SJSA1 (cell line): ENCODE measurements around the gene LDAH. TPM values are rescaled to one million over a fixed set of nuclear protein-coding genes. Genes with fewer than 3 reads are reported as not detected.

Source experiments
- DNase-seq, 2 experiments: peaks; one replicate each; pipeline ENCODE4 v3.0.0-alpha.2; 2015 to 2020; ENCODE audit warnings: low spot score in 2 of 2, low read depth in 1 of 2
- H3K27ac ChIP-seq: fragments of 250-450 bp; sonication (Bioruptor Pico); 2 replicates; pipeline ENCODE4 v1.5.1; 2020; ENCODE audit warnings: mild to moderate bottlenecking, moderate library complexity
- H3K27me3 ChIP-seq: fragments of 250-450 bp; sonication (Bioruptor Pico); replicated peaks from 2 replicates; pipeline ENCODE4 v1.5.1; 2020; ENCODE audit warnings: mild to moderate bottlenecking, moderate library complexity
- H3K36me3 ChIP-seq: fragments of 250-450 bp; sonication (Bioruptor Pico); 2 replicates; pipeline ENCODE4 v1.5.1; 2020; ENCODE audit warnings: mild to moderate bottlenecking
- H3K4me1 ChIP-seq: fragments of 250-450 bp; sonication (Bioruptor Pico); replicated peaks from 2 replicates; pipeline ENCODE4 v1.6.1; 2021; ENCODE audit warnings: mild to moderate bottlenecking
- H3K4me3 ChIP-seq: fragments of 250-450 bp; sonication (Bioruptor Pico); 2 replicates; pipeline ENCODE4 v1.5.1; 2020; ENCODE audit warnings: mild to moderate bottlenecking
- H3K9me3 ChIP-seq: fragments of 250-450 bp; sonication (Bioruptor Pico); replicated peaks from 2 replicates; pipeline ENCODE4 v1.5.1; 2020; ENCODE audit warnings: mild to moderate bottlenecking
- total RNA-seq: library from RNA; depleted of rRNA; stranded (reverse); fragments of >200 nt; shearing (Covaris generic); gene quantifications from 2 replicates; pipeline ENCODE4 v1.2.3, GENCODE V29; 2014

LDAH gene
- total RNA-seq, 1 experiment from 2014 or later: 28.2 TPM

DNA sequence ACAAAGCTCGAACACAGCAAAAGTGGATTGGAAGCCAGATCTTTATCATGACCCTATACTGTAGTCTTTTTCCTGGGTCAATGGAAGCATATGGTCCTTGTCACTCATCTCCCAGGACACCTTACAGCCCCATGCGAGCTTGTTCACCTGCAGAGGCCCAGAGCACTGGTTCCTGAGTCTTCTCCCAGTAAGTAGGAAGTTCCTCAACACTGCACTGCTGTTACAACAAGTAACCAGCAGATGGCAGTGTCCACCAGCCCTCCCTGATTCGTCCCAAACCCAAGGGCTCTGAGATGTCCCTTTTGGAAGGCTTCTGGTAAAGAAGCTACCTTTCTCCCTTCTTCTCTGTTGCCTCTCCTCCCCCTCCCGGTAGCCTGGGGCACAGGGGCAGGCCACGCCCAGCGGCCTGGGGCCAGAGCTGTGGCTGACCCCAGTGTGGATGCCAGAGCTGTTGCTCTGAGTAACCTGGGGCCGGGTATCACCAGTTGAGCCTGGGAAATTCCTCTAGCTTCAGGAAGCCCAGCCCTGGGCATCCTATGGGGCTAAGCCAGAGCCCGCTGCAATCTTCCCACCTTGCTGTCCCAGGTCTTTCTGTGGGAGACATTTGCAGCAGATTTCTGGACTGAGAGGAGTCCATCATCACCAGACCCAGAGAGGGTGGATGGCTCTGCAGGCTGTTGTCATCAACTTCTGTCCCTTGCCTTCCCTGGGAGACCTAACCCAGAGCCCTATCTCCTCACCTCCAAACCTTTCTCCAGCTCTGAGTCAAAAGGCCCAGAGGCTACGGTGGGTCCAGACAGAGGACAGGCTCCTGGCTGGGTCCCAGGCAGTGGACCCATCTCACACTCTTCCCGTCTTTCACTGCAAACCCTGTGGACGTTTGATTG is 161.2 kb downstream of the LDAH start:
- H3K27me3 ChIP-seq: peaks cover 61% of the 10 kb centered on the region
- no peak overlapping the region for H3K27ac ChIP-seq
- H3K36me3 ChIP-seq: no peaks in the 10 kb centered on the region
- peak in 1 of 2 experiments; percentile 70 for DNase-seq
- no peak overlapping the region for H3K4me3 ChIP-seq
- H3K9me3 ChIP-seq: no peaks in the 10 kb centered on the region; the same call in 1 of the 2 replicates
- peaks cover 9% of the 10 kb centered on the region for H3K4me1 ChIP-seq

DNA sequence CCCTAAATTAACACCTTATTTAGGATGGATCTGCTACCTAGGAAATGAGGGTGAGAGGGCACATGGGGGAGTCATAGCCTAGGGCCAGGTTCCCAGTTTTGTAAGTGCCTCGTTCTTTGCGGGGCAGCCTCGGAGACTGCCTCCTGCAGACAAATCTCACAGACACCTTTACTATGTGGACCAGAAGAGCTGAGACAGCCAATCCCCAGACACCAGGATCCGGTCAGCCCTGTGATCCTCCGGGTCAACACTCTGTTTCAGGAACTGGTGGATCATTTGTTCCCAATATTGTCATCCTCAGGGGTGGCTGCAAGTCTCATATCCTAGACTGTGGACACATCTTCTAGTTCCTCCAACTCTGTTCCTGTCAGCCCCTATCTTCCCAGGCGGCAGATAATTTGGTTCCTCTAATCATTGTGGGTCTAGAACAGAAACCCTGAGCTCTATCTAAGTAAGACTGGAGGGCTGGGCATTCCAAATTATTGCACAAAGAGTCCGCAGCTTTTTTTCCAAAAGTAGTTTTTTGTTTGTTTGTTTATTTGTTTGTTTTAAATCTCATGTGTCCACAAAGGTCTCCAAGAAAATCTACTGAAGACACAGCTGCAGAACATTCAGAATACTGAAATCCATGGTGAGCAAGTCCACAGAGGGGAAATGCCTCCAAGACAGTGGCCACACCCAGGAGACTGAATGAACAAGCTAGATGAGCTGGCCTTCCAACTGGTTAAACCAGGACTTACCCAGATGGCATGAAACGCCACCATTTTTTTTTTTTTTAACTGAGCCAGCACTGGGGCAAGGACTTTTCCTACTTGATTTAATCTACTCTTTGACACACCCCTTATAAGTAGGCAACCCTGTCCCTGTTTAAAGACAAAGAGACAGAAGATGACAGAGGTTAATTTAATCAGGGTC is 162.1 kb downstream of the LDAH start:
- Histone ChIP-seq H3K9me3 (no peaks in the 10 kb centered on the region), H3K4me1 (no peaks in the 10 kb centered on the region; the same call in 1 of the 2 replicates), H3K4me3 (no peak overlapping the region), H3K27me3 (peaks cover 52% of the 10 kb centered on the region), H3K36me3 (no peaks in the 10 kb centered on the region), H3K27ac (no peak overlapping the region)
- no peak for DNase-seq

DNA sequence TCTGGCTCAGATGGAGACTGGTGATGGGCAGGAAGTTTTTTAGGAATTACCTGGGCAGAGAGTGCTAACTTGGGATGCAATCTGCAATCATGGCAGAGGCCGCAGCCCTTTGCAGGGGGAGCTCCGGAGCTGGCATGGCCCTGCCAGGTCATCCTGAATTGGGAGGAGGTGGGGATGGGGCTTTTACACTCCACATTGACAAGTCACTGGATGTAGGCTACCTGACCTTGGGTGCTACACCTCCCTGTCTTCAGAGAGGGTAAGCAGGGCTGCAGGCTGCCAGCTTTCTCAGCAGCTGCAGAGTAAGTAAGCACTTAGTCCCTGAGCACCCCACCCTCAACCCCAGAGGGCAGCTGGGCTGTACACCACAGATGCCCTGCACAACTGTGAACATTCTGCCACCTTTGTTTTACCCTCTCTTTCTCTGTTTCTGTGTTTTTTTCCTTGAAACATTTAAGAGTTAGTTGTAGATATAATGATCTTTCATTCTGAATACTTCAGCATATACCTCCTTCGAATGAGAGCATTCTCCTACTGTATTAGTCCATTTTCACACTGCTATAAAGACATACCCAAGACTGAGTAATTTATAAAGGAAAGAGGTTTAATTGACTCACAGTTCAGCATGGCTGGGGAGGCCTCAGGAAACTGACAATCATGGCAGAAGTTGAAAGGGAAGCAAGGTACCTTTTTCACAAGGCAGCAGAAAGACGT is 165.2 kb downstream of the LDAH start:
- no peak for DNase-seq
- Histone ChIP-seq H3K4me1 (no peaks in the 10 kb centered on the region), H3K27me3 (peaks cover 27% of the 10 kb centered on the region; the same call in 1 of the 2 replicates), H3K4me3 (no peak overlapping the region), H3K9me3 (no peaks in the 10 kb centered on the region), H3K36me3 (no peaks in the 10 kb centered on the region), H3K27ac (no peak overlapping the region)

DNA sequence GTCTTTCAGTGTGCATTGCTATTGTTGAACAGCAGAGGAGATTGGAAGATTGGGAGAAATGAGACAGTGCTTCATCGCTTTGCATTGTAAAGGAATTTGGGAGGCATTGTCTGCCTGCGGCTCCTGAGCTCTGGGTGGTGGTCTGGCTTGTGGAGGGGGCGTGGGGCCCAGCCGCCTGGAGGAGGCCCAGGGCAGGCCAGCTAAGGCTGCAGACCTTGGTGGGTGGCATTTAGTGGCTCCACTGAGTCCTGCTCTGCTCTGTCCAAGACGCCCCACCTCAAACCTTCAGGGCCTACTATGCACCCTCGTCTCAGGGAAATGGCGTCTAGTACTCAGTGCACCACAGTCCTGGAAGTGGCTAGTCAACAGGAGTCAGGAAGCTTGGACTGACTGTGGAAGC is 166.3 kb downstream of the LDAH start:
- Histone ChIP-seq H3K4me3 (no peak overlapping the region), H3K27ac (no peak overlapping the region), H3K27me3 (peaks cover 16% of the 10 kb centered on the region; the same call in 1 of the 2 replicates), H3K9me3 (no peaks in the 10 kb centered on the region), H3K36me3 (no peaks in the 10 kb centered on the region), H3K4me1 (peaks cover under 1% of the 10 kb centered on the region)
- no peak for DNase-seq

DNA sequence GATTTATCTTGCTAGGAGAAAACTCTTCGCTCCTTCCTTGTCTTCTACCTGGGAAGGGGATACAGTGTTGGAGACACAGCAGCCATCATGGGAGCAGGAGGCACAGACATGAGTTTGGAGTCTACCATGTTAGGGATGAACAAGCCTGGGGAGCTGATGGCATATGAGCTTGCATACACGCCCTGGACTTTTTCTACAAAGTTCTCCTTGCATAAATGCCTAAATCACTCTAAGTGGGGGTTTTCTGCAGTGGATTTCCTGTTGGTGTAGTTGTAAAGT is 168.4 kb downstream of the LDAH start:
- Histone ChIP-seq H3K4me3 (no peak overlapping the region), H3K27ac (no peak overlapping the region), H3K4me1 (peaks cover 13% of the 10 kb centered on the region), H3K36me3 (peaks cover 3% of the 10 kb centered on the region), H3K9me3 (no peaks in the 10 kb centered on the region), H3K27me3 (peaks cover 8% of the 10 kb centered on the region; the same call in 1 of the 2 replicates)
- DNase-seq: no peak

DNA sequence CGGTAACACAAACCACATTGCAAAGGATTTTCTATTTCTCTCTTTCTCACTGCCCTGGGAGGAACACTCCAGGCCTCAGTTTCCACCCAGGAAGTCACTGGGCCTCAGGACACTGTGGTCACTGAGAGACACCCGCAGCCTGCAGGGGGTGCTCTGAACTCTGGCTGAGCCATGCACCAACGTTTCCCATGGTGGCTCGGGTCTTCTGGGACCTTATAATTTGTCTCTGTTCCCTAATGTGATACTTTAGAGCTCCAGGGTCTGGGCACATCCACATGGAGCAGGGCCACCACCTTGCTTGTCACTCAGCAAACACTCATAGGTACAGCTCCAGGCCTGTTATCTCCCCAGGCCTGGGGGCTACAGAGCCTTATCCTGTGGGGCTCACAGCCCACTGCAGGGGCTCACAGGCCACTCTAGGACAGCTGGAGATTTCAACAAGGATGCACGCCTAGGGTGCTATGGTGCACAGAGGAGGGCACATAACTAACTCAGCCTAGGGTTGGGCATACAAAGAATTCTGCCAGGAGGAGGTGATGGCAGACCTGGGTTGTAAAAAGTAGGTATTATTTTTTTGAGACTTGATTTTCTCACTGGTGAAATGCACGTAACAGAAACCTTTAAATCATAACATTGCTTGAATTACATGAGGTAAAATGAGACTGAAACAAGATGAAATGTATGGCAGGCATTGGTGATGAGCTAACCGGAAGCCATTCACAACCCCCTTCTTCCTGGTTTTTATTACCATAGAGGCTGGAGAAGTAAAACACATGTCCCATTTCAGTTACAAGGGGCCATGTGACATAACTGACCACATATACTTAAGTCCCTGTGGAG is 169.0 kb downstream of the LDAH start:
- DNase-seq: no peak
- H3K36me3 ChIP-seq: peaks cover 3% of the 10 kb centered on the region
- no peaks in the 10 kb centered on the region for H3K9me3 ChIP-seq
- H3K4me1 ChIP-seq: peaks cover 13% of the 10 kb centered on the region
- peaks cover 5% of the 10 kb centered on the region; the same call in 1 of the 2 replicates for H3K27me3 ChIP-seq
- no peak overlapping the region for H3K27ac ChIP-seq
- no peak overlapping the region for H3K4me3 ChIP-seq

DNA sequence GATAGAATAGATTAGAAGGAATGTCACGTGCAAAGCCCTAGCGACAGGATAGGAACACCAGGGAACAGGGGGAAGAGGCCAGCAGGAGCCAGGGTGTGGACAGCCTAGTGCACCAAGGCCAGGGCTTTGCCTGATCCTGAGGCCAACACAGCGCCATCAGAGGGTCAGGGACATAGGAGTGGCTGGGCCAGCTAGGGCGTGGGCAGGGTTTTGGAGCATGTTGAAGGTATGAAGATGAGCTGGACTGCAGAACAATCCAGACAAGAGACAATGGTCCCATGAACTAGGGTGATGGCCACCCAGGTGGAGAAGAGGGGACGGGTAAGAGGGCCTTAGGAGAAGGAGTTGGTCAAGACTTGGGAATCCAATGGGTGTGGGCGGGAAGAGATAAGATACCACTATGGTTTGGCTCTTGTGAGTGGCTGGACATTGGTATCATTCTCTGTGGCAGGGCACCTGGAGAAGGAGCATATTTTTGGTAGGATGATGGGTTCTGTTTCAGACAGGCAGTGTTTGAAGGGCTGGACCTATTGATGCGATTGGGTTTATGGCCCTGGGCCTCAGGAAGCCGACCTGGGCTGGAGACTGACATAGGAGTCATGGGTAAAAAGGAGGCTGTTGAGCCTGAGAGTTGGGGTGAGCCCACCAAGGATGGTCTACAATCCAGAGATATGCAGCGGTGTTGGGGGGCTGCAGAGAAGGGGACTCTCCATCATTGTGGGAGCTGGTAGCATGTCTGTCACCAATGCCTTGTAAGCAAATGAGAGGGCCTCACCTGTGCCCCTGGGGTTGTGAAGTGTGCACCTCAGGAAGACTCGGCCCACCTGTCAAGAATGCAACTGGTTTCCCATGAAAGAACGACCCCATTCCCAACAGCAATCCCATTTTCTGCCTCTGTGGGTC is 170.0 kb downstream of the LDAH start:
- no peak overlapping the region for H3K27ac ChIP-seq
- H3K27me3 ChIP-seq: 0 out of 2 replicates have a peak, but pooled peaks cover 1% of the 10 kb centered on the region
- H3K9me3 ChIP-seq: no peaks in the 10 kb centered on the region
- DNase-seq: no peak
- no peak overlapping the region for H3K4me3 ChIP-seq
- H3K36me3 ChIP-seq: peaks cover 3% of the 10 kb centered on the region
- peaks cover 13% of the 10 kb centered on the region for H3K4me1 ChIP-seq

DNA sequence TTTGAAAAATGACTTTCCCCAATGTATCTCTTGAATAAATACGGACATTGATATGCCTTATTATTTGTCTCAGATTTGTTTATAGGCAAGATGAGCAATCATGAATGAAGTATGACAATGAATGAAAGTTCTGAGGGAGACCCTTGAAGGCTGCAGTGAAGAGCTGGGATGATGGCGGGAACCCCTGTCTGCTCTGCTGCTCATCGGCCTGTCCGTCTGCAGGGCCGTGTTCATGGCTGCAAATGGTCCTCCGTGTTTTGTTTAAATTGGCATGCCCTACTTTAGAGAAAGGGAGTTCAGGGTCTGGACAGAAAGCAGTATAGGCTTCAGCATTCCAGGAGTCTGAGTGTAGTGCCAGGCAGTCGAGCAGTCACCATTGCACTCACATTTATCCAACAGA is 170.8 kb downstream of the LDAH start:
- H3K27ac ChIP-seq: no peak overlapping the region
- peaks cover 3% of the 10 kb centered on the region for H3K36me3 ChIP-seq
- no peak overlapping the region for H3K4me3 ChIP-seq
- no peaks in the 10 kb centered on the region for H3K9me3 ChIP-seq
- no peak for DNase-seq
- H3K27me3 ChIP-seq: no peaks in the 10 kb centered on the region
- H3K4me1 ChIP-seq: peaks cover 13% of the 10 kb centered on the region

DNA sequence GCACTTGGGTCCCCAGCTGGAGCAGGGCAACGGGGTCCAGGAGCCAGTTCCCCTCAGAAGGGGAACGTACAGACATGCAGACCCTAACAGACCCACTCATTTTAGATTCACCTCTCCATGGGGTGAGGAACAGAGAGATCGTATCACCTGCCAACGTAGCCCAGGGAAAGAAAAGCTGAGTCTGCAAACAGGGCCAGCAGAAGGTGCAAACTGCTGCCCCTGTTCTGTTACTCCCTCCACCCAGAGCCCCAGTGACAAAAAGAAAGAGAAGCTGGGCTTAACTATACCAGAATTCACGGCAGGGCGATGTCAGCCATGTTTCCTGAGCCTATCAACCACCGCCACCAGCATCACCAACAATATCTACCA is 171.2 kb downstream of the LDAH start:
- no peak for DNase-seq

DNA sequence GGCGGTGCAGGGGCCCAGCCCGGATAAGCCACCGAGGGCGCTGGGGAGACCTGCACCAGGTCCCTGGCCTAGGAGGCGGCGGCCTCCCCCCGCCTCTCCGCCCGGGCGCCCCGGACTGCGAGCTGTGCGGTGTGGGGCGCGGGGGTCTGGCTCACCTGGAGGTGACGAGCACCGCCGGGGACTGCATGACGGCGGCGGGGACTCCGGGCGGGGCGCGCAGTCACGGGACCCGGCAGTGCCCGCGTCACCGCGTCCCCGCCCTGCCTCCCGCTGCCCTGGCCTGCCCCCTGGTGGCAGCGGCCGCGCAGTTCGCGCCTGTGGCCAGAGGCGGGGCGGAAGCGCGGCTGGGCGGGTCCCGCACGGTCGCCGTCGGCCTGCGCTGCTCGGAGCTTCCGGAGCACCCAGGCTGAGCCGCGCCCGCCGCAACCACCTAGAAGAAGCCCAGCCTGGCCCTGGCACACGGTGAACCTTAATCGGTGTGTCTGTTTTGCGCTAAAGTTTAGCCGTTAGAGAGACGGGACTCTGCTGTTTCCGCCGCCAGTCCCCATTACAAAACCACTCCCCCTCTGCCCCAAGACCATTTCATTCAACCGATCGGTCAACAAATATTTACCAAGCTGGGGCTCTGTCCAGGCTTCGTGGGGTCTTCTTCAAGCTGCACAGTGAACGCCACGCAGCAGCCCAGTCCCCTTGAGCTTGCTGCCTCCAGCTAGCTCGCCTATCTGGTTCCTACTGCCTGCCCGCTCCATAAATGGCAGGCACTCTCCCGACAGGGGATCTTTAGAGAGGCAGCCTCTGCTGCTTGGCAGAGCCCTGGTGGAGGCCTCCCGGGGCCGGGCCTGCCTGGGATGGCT is 171.8 kb downstream of the LDAH start, which contains the start of gene HS1BP3:
Gene HS1BP3 (minus strand): TSS at position 222 of the 854 bp plus-strand sequence. CDS start 35 bp downstream, at position 187.
- peak; percentile 79 to 88 for DNase-seq
- Histone ChIP-seq H3K27me3 (no peaks in the 10 kb centered on the region), H3K4me3 (peak within 1 kb of the TSS; percentile 93), H3K36me3 (peaks cover 3% of the 10 kb centered on the region), H3K4me1 (peaks cover 13% of the 10 kb centered on the region), H3K9me3 (no peaks in the 10 kb centered on the region), H3K27ac (peak within 1 kb of the TSS; percentile 75)

More for the DNA sequence above, 171.2 kb downstream of the LDAH start:
- Histone ChIP-seq H3K27ac (no peak overlapping the region), H3K36me3 (peaks cover 3% of the 10 kb centered on the region), H3K9me3 (no peaks in the 10 kb centered on the region), H3K4me1 (peaks cover 13% of the 10 kb centered on the region), H3K4me3 (peak overlapping the region; percentile 93), H3K27me3 (no peaks in the 10 kb centered on the region)

DNA sequence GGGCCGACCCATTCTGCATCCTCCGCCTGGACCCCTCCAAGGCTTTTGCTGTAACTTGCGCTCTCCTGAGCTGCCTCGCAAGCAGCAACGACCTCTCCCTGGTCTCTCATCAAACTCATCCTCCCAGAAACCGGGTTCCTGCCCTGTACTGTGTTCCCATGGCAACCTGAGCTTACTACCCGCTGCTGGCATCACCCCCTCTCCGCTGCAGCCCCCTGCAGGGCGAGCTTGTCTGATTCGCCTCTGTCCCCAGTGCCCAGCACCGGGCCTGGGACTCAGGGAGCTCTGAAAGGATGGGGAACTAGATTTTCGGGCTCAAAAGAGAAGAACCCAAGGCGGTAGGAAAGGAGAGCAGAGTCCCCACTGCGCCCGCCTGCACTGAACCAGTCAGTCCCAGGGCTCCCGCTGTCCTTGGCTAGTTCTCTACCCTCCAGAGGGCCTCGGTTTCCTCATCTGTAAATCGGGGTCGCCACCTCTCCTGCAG is 172.5 kb downstream of the LDAH start:
- Histone ChIP-seq H3K4me3 (peak overlapping the region; percentile 93), H3K27ac (peak overlapping the region; percentile 75), H3K36me3 (peaks cover 4% of the 10 kb centered on the region), H3K27me3 (no peaks in the 10 kb centered on the region), H3K4me1 (peaks cover 13% of the 10 kb centered on the region), H3K9me3 (no peaks in the 10 kb centered on the region)
- no peak for DNase-seq
